ENCODE measurements around the gene TTC12.

DNA sequence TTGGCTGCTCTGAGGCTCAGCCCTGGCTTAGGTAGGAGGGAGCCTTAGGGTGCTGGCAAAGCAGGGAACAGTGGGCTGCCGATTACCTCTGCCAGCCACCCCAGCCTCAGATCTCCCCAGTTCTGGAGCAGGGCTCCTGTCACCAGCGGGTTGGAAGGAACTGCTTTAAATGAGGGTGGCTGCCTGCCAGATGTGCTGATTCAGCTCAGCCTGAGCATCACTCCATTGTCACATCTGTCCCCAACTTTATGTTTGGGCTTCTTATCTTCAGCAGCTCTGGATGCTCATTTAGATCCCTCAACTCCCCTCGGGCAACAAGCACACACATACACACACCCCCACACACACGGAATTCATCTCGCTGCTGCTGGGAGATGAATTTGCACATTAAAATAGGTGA, 56.3 kb downstream of the TTC12 start:
- TF ChIP-seq CTCF (IDR thresholded peaks at IDR 0.05; ENCODE audit: low read length) = no peak
- no peak for TF ChIP-seq EZH2 (optimal IDR thresholded peaks at IDR 0.05; ENCODE audit: low read depth, low read length)
